ENCODE data around the gene TUBA4B.

GRCh38 chr2:219299372-219299760, 46.3 kb downstream of the TUBA4B start:
- TF ChIP-seq POLR2A (IDR thresholded peaks at IDR 0.05; ENCODE audit: low read depth, low read length) (no peak), RCOR1 (IDR thresholded peaks at IDR 0.05; ENCODE audit: insufficient replicate concordance, low read length) (no peak), CEBPB (IDR thresholded peaks at IDR 0.05; ENCODE audit: low read depth, low read length) (no peak), MAFK (IDR thresholded peaks at IDR 0.05; ENCODE audit: low read depth, low read length) (no peak), MAZ (IDR thresholded peaks at IDR 0.05; ENCODE audit: borderline replicate concordance, low read depth, low read length) (no peak), CTCF (conservative IDR thresholded peaks at IDR 0.05; ENCODE audit: low read depth, low read length) (no peak), SMC3 (IDR thresholded peaks at IDR 0.05; ENCODE audit: low read depth, low read length) (no peak), FOS (IDR thresholded peaks at IDR 0.05; ENCODE audit: low read depth, low read length) (no peak), RFX5 (IDR thresholded peaks at IDR 0.05; ENCODE audit: low read depth, low read length) (no peak), USF2 (IDR thresholded peaks at IDR 0.05; ENCODE audit: low read depth, low read length) (no peak), RAD21 (IDR thresholded peaks at IDR 0.05; ENCODE audit: low read length) (no peak)
- TF ChIP-seq, protein P1, sequence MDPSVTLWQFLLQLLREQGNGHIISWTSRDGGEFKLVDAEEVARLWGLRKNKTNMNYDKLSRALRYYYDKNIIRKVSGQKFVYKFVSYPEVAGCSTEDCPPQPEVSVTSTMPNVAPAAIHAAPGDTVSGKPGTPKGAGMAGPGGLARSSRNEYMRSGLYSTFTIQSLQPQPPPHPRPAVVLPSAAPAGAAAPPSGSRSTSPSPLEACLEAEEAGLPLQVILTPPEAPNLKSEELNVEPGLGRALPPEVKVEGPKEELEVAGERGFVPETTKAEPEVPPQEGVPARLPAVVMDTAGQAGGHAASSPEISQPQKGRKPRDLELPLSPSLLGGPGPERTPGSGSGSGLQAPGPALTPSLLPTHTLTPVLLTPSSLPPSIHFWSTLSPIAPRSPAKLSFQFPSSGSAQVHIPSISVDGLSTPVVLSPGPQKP (IDR thresholded peaks at IDR 0.05; ENCODE audit: borderline replicate concordance, low read depth, low read length), result no peak
